Smooth muscle cell of the brain vasculature (primary cell): ENCODE data around the gene SRP54.
"Not testable (repeated sequence)": the region's sequence is repeated elsewhere in the genome, so short reads cannot be mapped to it uniquely, and the experiment has no call there.

Experiments used
- DNase-seq: peaks from one replicate; pipeline ENCODE4 v3.0.0-alpha.2; 2012; ENCODE audit warnings: low read depth, low spot score

The SRP54 gene

GRCh38 chr14:35046751-35047536 lies 64.2 kb downstream of the SRP54 start:
- DNase-seq: no peak

- DNase-seq: no peak
Measured at GRCh38 chr14:35047976-35048513, 65.3 kb downstream of the SRP54 start.

GRCh38 chr14:35050652-35051051 lies 67.9 kb downstream of the SRP54 start:
- no peak for DNase-seq

- no peak for DNase-seq
Measured at GRCh38 chr14:35051796-35052195, 69.0 kb downstream of the SRP54 start.

GRCh38 chr14:35052637-35053036 lies 69.8 kb downstream of the SRP54 start:
- no peak for DNase-seq

GRCh38 chr14:35061113-35061791 lies 78.5 kb downstream of the SRP54 start:
- DNase-seq: not testable (repeated sequence)

- DNase-seq: not testable (repeated sequence)
Measured at GRCh38 chr14:35065731-35066130, 82.9 kb downstream of the SRP54 start.

- no peak for DNase-seq
Measured at GRCh38 chr14:35068238-35069012, 85.6 kb downstream of the SRP54 start.

GRCh38 chr14:35072226-35072625 lies 89.4 kb downstream of the SRP54 start:
- DNase-seq: no peak

- DNase-seq: no peak
Measured at GRCh38 chr14:35073486-35073885, 90.7 kb downstream of the SRP54 start.

- no peak for DNase-seq
Measured at GRCh38 chr14:35078082-35078481, 95.3 kb downstream of the SRP54 start.
